H1 (cell line): Measurements from ENCODE around the gene NMT2. TPM values are rescaled to one million over a fixed set of nuclear protein-coding genes. Genes with fewer than 3 reads are reported as not detected.

Source experiments
- CTCF ChIA-PET: fragments of 300-600 bp; sonication (Branson Sonifier 250); formaldehyde crosslinking; loops from one replicate; lab custom pipeline; 2021; ENCODE audit not compliant: partially characterized antibody; lab: Charles Lee
- POLR2A ChIA-PET: fragments of 300-600 bp; sonication (Branson Sonifier 250); formaldehyde crosslinking; loops from one replicate; lab custom pipeline; 2021; ENCODE audit warnings: inconsistent platforms; ENCODE audit not compliant: partially characterized antibody; lab: Charles Lee
- DNase-seq, 2 experiments: peaks; one replicate each; pipeline versions ENCODE4 v3.0.0 to v3.0.0-alpha.2; 2010 to 2022; ENCODE audit warnings: low spot score in 2 of 2, low read depth in 1 of 2, mixed read lengths in 1 of 2
- FAIRE-seq: peaks from 2 replicates; lab custom pipeline; 2011; peaks lifted over from hg19 to GRCh38; lab: Jason Lieb, UNC
- H2AFZ ChIP-seq: 2 replicates; pipeline ENCODE4 v1.8.1; 2012; ENCODE audit warnings: low read length, inconsistent platforms
- H2AK5ac ChIP-seq: 2 replicates; pipeline ENCODE4 v1.6.1; 2013; ENCODE audit warnings: low read depth, low read length
- H2BK120ac ChIP-seq: replicated peaks from 2 replicates; pipeline ENCODE3; 2013; ENCODE audit warnings: low read depth, low read length, inconsistent platforms
- H2BK12ac ChIP-seq: 2 replicates; pipeline ENCODE4 v1.6.1; 2013; ENCODE audit warnings: low read depth, low read length
- H2BK15ac ChIP-seq: 2 replicates; pipeline ENCODE4 v1.6.1; 2013; ENCODE audit warnings: low read length
- H2BK20ac ChIP-seq: 2 replicates; pipeline ENCODE4 v1.6.1; 2013; ENCODE audit warnings: low read length
- H2BK5ac ChIP-seq: 2 replicates; pipeline ENCODE4 v1.6.1; 2013; ENCODE audit warnings: low read depth, low read length
- H3K14ac ChIP-seq: 2 replicates; pipeline ENCODE4 v1.6.1; 2013; ENCODE audit warnings: inconsistent platforms; ENCODE audit not compliant: insufficient read length
- H3K18ac ChIP-seq: 2 replicates; pipeline ENCODE4 v1.6.1; 2013; ENCODE audit warnings: low read length; ENCODE audit errors: extremely low read depth
- H3K23ac ChIP-seq: 2 replicates; pipeline ENCODE4 v1.6.1; 2013; ENCODE audit warnings: inconsistent platforms; ENCODE audit not compliant: insufficient read length
- H3K23me2 ChIP-seq: 2 replicates; pipeline ENCODE4 v1.6.1; 2013; ENCODE audit warnings: low read depth, low read length
- H3K27ac ChIP-seq: 2 replicates; pipeline ENCODE4 v1.6.1; 2011; ENCODE audit warnings: low read depth, low read length, inconsistent platforms
- H3K27me3 ChIP-seq, 4 experiments: replicated peaks in 1 of 4; 1 replicate in 1 of 4; 2 replicates in 3 of 4; pipeline versions ENCODE4 v1.6.1 to v1.8.1; 2011 to 2013; ENCODE audit warnings: low read length in 3 of 4, mild to moderate bottlenecking in 3 of 4, inconsistent platforms in 2 of 4, mixed read lengths in 2 of 4, moderate library complexity in 1 of 4; ENCODE audit not compliant: control insufficient read depth in 3 of 4, insufficient read depth in 3 of 4; ENCODE audit errors: extremely low read depth in 1 of 4
- H3K36me3 ChIP-seq, 4 experiments: 2 replicates each; pipeline versions ENCODE4 v1.6.1 to v1.8.1; 2011 to 2013; ENCODE audit warnings: mild to moderate bottlenecking in 4 of 4, low read length in 3 of 4, moderate library complexity in 2 of 4, control low read depth in 1 of 4, inconsistent platforms in 1 of 4; ENCODE audit not compliant: insufficient read depth in 4 of 4, control insufficient read depth in 2 of 4
- H3K4ac ChIP-seq: replicated peaks from 2 replicates; pipeline ENCODE3; 2013; ENCODE audit warnings: low read length, low read depth, mixed read lengths, inconsistent platforms; ENCODE audit not compliant: insufficient read length
- H3K4me1 ChIP-seq, 4 experiments: replicated peaks in 1 of 4; 1 replicate in 1 of 4; 2 replicates in 3 of 4; pipeline versions ENCODE4 v1.6.1 to v1.8.1; 2011 to 2013; ENCODE audit warnings: low read length in 3 of 4, inconsistent platforms in 2 of 4, mixed read lengths in 1 of 4; ENCODE audit not compliant: insufficient read depth in 4 of 4, control insufficient read depth in 3 of 4
- H3K4me2 ChIP-seq, 2 experiments: 2 replicates each; pipeline versions ENCODE4 v1.6.1 to v1.8.1; 2011 to 2013; ENCODE audit warnings: low read depth in 2 of 2, low read length in 2 of 2, control low read depth in 1 of 2, inconsistent platforms in 1 of 2, mild to moderate bottlenecking in 1 of 2; ENCODE audit not compliant: insufficient read depth in 1 of 2
- H3K4me3 ChIP-seq, 4 experiments: fragments of 200-600, 300-600 bp in 1 of 4; sonication (generic), shearing (Covaris generic), sonication (Bioruptor Twin) in 1 of 4; 2 replicates each; pipeline versions ENCODE4 v1.5.1 to v1.8.1; 2011 to 2016; ENCODE audit warnings: low read length in 4 of 4, low read depth in 3 of 4, control low read depth in 2 of 4, inconsistent platforms in 2 of 4, mild to moderate bottlenecking in 2 of 4, mixed read lengths in 1 of 4, moderate library complexity in 1 of 4; ENCODE audit not compliant: insufficient read depth in 2 of 4; ENCODE audit errors: extremely low read depth in 1 of 4
- H3K56ac ChIP-seq: replicated peaks from 2 replicates; pipeline ENCODE3; 2013; ENCODE audit warnings: low read depth, mild to moderate bottlenecking, mixed read lengths, low read length, inconsistent platforms; ENCODE audit not compliant: insufficient read length
- H3K79me1 ChIP-seq: 2 replicates; pipeline ENCODE4 v1.6.1; 2013; ENCODE audit warnings: low read depth, low read length, control low read depth
- H3K79me2 ChIP-seq, 2 experiments: 2 replicates each; pipeline versions ENCODE4 v1.6.1 to v1.8.1; 2012 to 2013; ENCODE audit warnings: low read length in 2 of 2, mild to moderate bottlenecking in 2 of 2, inconsistent platforms in 1 of 2; ENCODE audit not compliant: insufficient read depth in 2 of 2, control insufficient read depth in 1 of 2
- H3K9ac ChIP-seq, 4 experiments: replicated peaks in 1 of 4; 1 replicate in 1 of 4; 2 replicates in 3 of 4; pipeline versions ENCODE4 v1.6.1 to v1.8.1; 2011 to 2013; ENCODE audit warnings: low read depth in 3 of 4, low read length in 3 of 4, control low read depth in 2 of 4, mild to moderate bottlenecking in 2 of 4, moderate library complexity in 2 of 4, inconsistent platforms in 1 of 4; ENCODE audit errors: extremely low read depth in 1 of 4
- H3K9me3 ChIP-seq, 2 experiments: 2 replicates each; pipeline versions ENCODE4 v1.6.1 to v1.8.1; 2012 to 2013; ENCODE audit warnings: mild to moderate bottlenecking in 2 of 2, moderate library complexity in 2 of 2, control low read depth in 1 of 2, inconsistent platforms in 1 of 2, low read depth in 1 of 2, low read length in 1 of 2, mixed read lengths in 1 of 2; ENCODE audit not compliant: insufficient read depth in 2 of 2
- H4K20me1 ChIP-seq, 2 experiments: replicated peaks in 1 of 2; 2 replicates each; pipeline versions ENCODE3 to v1.8.1; 2011 to 2013; ENCODE audit warnings: inconsistent platforms in 2 of 2, low read length in 2 of 2, mild to moderate bottlenecking in 1 of 2; ENCODE audit not compliant: insufficient read depth in 2 of 2, control insufficient read depth in 1 of 2
- H4K5ac ChIP-seq: 2 replicates; pipeline ENCODE4 v1.6.1; 2013; ENCODE audit warnings: low read length, low read depth, mixed read lengths, inconsistent platforms; ENCODE audit not compliant: insufficient read length
- H4K8ac ChIP-seq: 2 replicates; pipeline ENCODE4 v1.8.0; 2013; ENCODE audit warnings: mild to moderate bottlenecking, moderate library complexity, low read length, inconsistent platforms; ENCODE audit not compliant: insufficient read depth; ENCODE audit errors: extremely low read depth
- H4K91ac ChIP-seq: replicated peaks from 2 replicates; pipeline ENCODE3; 2013; ENCODE audit warnings: low read length, mixed read lengths, inconsistent platforms; ENCODE audit not compliant: insufficient read length
- BCL11A ChIP-seq, 2 experiments: IDR thresholded peaks; one replicate each; pipeline ENCODE4 v1.6.1; 2011; ENCODE audit warnings: low read depth in 2 of 2, low read length in 2 of 2, mild to moderate bottlenecking in 2 of 2
- CBX5 ChIP-seq: fragments of 300-800, 300-1000 bp; sonication (generic); IDR thresholded peaks from 2 replicates; pipeline ENCODE4 v1.7.1; 2016; ENCODE audit warnings: antibody characterized with exemption, low read length, low read depth
- CHD1 ChIP-seq: IDR thresholded peaks from 2 replicates; pipeline ENCODE4 v1.6.1; 2012; ENCODE audit warnings: low read depth, low read length, improper control_type of control experiment
- KDM1A ChIP-seq: fragments of 200-600, 300-600 bp; sonication (generic); IDR thresholded peaks from 2 replicates; pipeline ENCODE4 v1.7.1; 2016; ENCODE audit warnings: mild to moderate bottlenecking, low read length, borderline replicate concordance
- RBBP5 ChIP-seq: IDR thresholded peaks from 2 replicates; pipeline ENCODE4 v1.7.1; 2012; ENCODE audit warnings: low read depth, mild to moderate bottlenecking, inconsistent platforms, low read length, moderate library complexity, borderline replicate concordance
- SAP30 ChIP-seq: fragments of 300-600 bp; sonication (generic); IDR thresholded peaks from 2 replicates; pipeline ENCODE4 v1.7.1; 2012; ENCODE audit warnings: low read length, moderate library complexity, mild to moderate bottlenecking, inconsistent platforms; ENCODE audit not compliant: insufficient read depth, insufficient replicate concordance
- SP2 ChIP-seq: IDR thresholded peaks from 2 replicates; pipeline ENCODE4 v1.6.1; 2012; ENCODE audit warnings: mild to moderate bottlenecking, low read length, inconsistent platforms
- WGBS, 2 experiments: shearing (Covaris generic) in 1 of 2; methylation state at CpG; one replicate each; pipeline versions ENCODE4 v1.1.6 to v1.1.7; 2013 to 2015; ENCODE audit warnings: low lambda C conversion rate in 2 of 2, mixed read lengths in 2 of 2, inconsistent platforms in 1 of 2, low coverage in 1 of 2, missing lambda C conversion rate in 1 of 2; ENCODE audit not compliant: insufficient replicate concordance in 2 of 2, insufficient coverage in 1 of 2, insufficient read length in 1 of 2; ENCODE audit errors: extremely low coverage in 1 of 2, missing lambda C conversion rate in 1 of 2; 5-methylcytosine and 5-hydroxymethylcytosine counted together
- polyA plus RNA-seq, 7 experiments: library from polyadenylated mRNA; depleted of rRNA in 3 of 7; stranded (reverse) in 5 of 7; unstranded in 2 of 7; fragments of >200 nt in 5 of 7; fragments of 200-250 nt in 2 of 7; gene quantifications; 1 replicate in 5 of 7; 2 replicates in 1 of 7; 4 replicates in 1 of 7; pipeline versions ENCODE4 v1.2.1 to v1.2.3, GENCODE V29; 2011 to 2013; ENCODE audit warnings: missing spikeins in 2 of 7, mixed read lengths in 2 of 7
- total RNA-seq: library from RNA; stranded (reverse); fragmentation: NEBNext Ultra II Directional; extraction: Animal tissue kit (Norgen Biotek cat#: 25700); gene quantifications from 2 replicates; pipeline ENCODE4 v1.2.1, GENCODE V29; 2021

NMT2 gene
- total and polyA plus RNA-seq, 2 of the 8 experiments (the other 6 are each of a cell fraction or from before 2014, with no cell fraction given): 4.4 to 15.4 TPM

DNA sequence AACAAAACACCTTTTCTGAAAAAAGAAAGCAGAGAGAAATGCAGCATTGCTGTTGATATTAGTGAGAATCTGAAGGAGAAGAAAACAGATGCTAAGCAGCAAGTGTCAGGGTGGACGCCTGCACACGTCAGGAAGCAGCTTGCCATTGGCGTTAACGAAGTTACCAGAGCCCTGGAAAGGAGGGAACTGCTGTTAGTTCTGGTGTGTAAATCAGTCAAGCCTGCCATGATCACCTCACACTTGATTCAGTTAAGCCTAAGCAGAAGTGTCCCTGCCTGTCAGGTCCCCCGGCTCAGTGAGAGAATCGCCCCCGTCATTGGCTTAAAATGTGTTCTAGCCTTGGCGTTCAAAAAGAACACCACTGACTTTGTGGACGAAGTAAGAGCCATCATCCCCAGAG, 65.0 kb downstream of the NMT2 start:
- Histone ChIP-seq H3K4me2 (no peak overlapping the region), H3K9ac (no peak overlapping the region), H3K9me3 (no peaks in the 10 kb centered on the region), H3K18ac (no peak overlapping the region), H2BK20ac (no peak overlapping the region), H3K79me2 (peaks cover 7 to 33% of the 10 kb centered on the region in 2 experiments; a peak in 3 of 4 replicates), H3K36me3 (peaks cover 8 to 39% (median 23%) of the 10 kb centered on the region in 4 experiments), H2AK5ac (no peak overlapping the region), H2BK12ac (no peak overlapping the region), H4K91ac (no peak overlapping the region), H4K5ac (no peak overlapping the region), H3K14ac (no peak overlapping the region), H2BK120ac (no peak overlapping the region), H3K27ac (no peak overlapping the region), H3K23me2 (no peaks in the 10 kb centered on the region), H3K4me1 (peaks cover 0 to 3% (median 0%) of the 10 kb centered on the region in 4 experiments; a peak in 1 of 7 replicates), H3K4ac (no peak overlapping the region), H3K27me3 (peaks cover 0 to 2% (median 0%) of the 10 kb centered on the region in 4 experiments; a peak in 1 of 7 replicates), H2AFZ (no peak overlapping the region), H3K56ac (no peak overlapping the region), H4K20me1 (peaks cover 2 to 3% of the 10 kb centered on the region in 2 experiments), H2BK15ac (no peak overlapping the region), H3K23ac (no peak overlapping the region), H3K4me3 (no peak overlapping the region), H4K8ac (no peak overlapping the region), H2BK5ac (no peak overlapping the region), H3K79me1 (peaks cover 10% of the 10 kb centered on the region)
- FAIRE-seq: no peak
- ChIA-PET CTCF (interaction anchor here (0.7 to 4.0 kb wide), 7 partner anchors 9 to 131 kb away, joined by 3 to 16 read pairs (median 3); no protein-coding TSS in a partner anchor), POLR2A (interaction anchor here (1.1 kb wide), 1 partner anchor 16 kb away, joined by 4 read pairs; no protein-coding TSS in a partner anchor)
- TF ChIP-seq RBBP5 (no peak), KDM1A (no peak), CHD1 (no peak), CBX5 (no peak), SP2 (no peak), SAP30 (no peak), BCL11A (IDR thresholded peaks at IDR 0.05; ENCODE audit: low read depth in 2 of 2, low read length in 2 of 2) (no peak)
- 88% methylated on average over 9 of the region's 9 CpGs; no CpG with 5 or more reads in 1 of the 2 experiments for WGBS, 2 experiments
- no peak for DNase-seq
